Glutamatergic neuron (in vitro differentiated cells): ENCODE results near the gene TTC28. TPM values are rescaled to one million over a fixed set of nuclear protein-coding genes. Genes with fewer than 3 reads are reported as not detected.

Experiments used
- DNase-seq: peaks from one replicate; pipeline ENCODE4 v3.0.0; 2022
- H3K27ac Mint-ChIP-seq: one replicate; pipeline ENCODE4 v1.8.0; 2020; ENCODE audit warnings: mild to moderate bottlenecking, mixed read lengths, inconsistent platforms; ENCODE audit not compliant: unreplicated experiment
- H3K27me3 Mint-ChIP-seq: one replicate; pipeline ENCODE4 v1.8.0; 2020; ENCODE audit warnings: mild to moderate bottlenecking, moderate library complexity, mixed read lengths, inconsistent platforms; ENCODE audit not compliant: unreplicated experiment
- H3K36me3 Mint-ChIP-seq: one replicate; pipeline ENCODE4 v1.8.0; 2020; ENCODE audit warnings: mild to moderate bottlenecking, mixed read lengths, inconsistent platforms; ENCODE audit not compliant: unreplicated experiment
- H3K4me1 Mint-ChIP-seq: one replicate; pipeline ENCODE4 v1.8.0; 2020; ENCODE audit warnings: mild to moderate bottlenecking, low read depth, mixed read lengths, inconsistent platforms; ENCODE audit not compliant: unreplicated experiment
- H3K4me3 Mint-ChIP-seq: one replicate; pipeline ENCODE4 v1.8.0; 2020; ENCODE audit warnings: mild to moderate bottlenecking, mixed read lengths, inconsistent platforms; ENCODE audit not compliant: unreplicated experiment
- H3K9me3 Mint-ChIP-seq: one replicate; pipeline ENCODE4 v1.8.0; 2020; ENCODE audit warnings: mild to moderate bottlenecking, moderate library complexity, mixed read lengths, inconsistent platforms; ENCODE audit not compliant: unreplicated experiment
- CTCF ChIP-seq: fragments of 200-600 bp; sonication (generic); IDR thresholded peaks from one replicate; pipeline ENCODE4 v1.5.0; 2021; ENCODE audit not compliant: partially characterized antibody, unreplicated experiment
- total RNA-seq: library from RNA; stranded (reverse); fragmentation: NEBNext Ultra II Directional; extraction: Animal tissue kit (Norgen Biotek cat#: 25700); gene quantifications from one replicate; pipeline ENCODE4 v1.2.1, GENCODE V29; 2021; ENCODE audit not compliant: unreplicated experiment

The TTC28 gene
- total RNA-seq, 1 donor from 2014 or later: 55.6 TPM

GRCh38 chr22:28245579-28246224 lies 433.9 kb downstream of the TTC28 start:
- H3K27me3 Mint-ChIP-seq: no peaks in the 10 kb centered on the region
- no peak for DNase-seq
- no peak overlapping the region for H3K27ac Mint-ChIP-seq
- H3K36me3 Mint-ChIP-seq: no peaks in the 10 kb centered on the region
- TF ChIP-seq CTCF: no peak
- no peak overlapping the region for H3K4me3 Mint-ChIP-seq
- H3K4me1 Mint-ChIP-seq: peaks cover 37% of the 10 kb centered on the region
- no peaks in the 10 kb centered on the region for H3K9me3 Mint-ChIP-seq

- Mint-ChIP-seq H3K27ac (no peak overlapping the region), H3K27me3 (peaks cover 2% of the 10 kb centered on the region), H3K4me1 (peaks cover 39% of the 10 kb centered on the region), H3K36me3 (no peaks in the 10 kb centered on the region), H3K9me3 (no peaks in the 10 kb centered on the region), H3K4me3 (no peak overlapping the region)
- DNase-seq: no peak
- TF ChIP-seq CTCF: no peak
Observed at GRCh38 chr22:28244757-28245156, 434.9 kb downstream of the TTC28 start.

- Mint-ChIP-seq H3K4me3 (no peak overlapping the region), H3K9me3 (no peaks in the 10 kb centered on the region), H3K36me3 (no peaks in the 10 kb centered on the region), H3K27me3 (peaks cover 2% of the 10 kb centered on the region), H3K27ac (no peak overlapping the region), H3K4me1 (peaks cover 32% of the 10 kb centered on the region)
- TF ChIP-seq CTCF: no peak
- DNase-seq: no peak
Observed at GRCh38 chr22:28243539-28243938, 436.1 kb downstream of the TTC28 start.

- H3K27me3 Mint-ChIP-seq: peaks cover 2% of the 10 kb centered on the region
- DNase-seq: no peak
- no peaks in the 10 kb centered on the region for H3K9me3 Mint-ChIP-seq
- H3K4me3 Mint-ChIP-seq: no peak overlapping the region
- peaks cover 19% of the 10 kb centered on the region for H3K4me1 Mint-ChIP-seq
- peaks cover 7% of the 10 kb centered on the region for H3K36me3 Mint-ChIP-seq
- no peak for TF ChIP-seq CTCF
- H3K27ac Mint-ChIP-seq: no peak overlapping the region
Observed at GRCh38 chr22:28241656-28242290, 437.9 kb downstream of the TTC28 start.

- H3K27me3 Mint-ChIP-seq: peaks cover 2% of the 10 kb centered on the region
- H3K9me3 Mint-ChIP-seq: no peaks in the 10 kb centered on the region
- no peak for DNase-seq
- TF ChIP-seq CTCF: no peak
- H3K27ac Mint-ChIP-seq: no peak overlapping the region
- H3K4me1 Mint-ChIP-seq: peaks cover 17% of the 10 kb centered on the region
- peaks cover 7% of the 10 kb centered on the region for H3K36me3 Mint-ChIP-seq
- H3K4me3 Mint-ChIP-seq: no peak overlapping the region
Observed at GRCh38 chr22:28239941-28240340, 439.7 kb downstream of the TTC28 start.
